GM21723 (cell line): ENCODE data around the gene MEGF10.

Experiments used
- ATAC-seq: cut with Tn5 transposase; IDR thresholded peaks from one replicate; pipeline ENCODE4 v1.9.1; 2021; ENCODE audit warnings: mild to moderate bottlenecking, moderate library complexity; ENCODE audit not compliant: unreplicated experiment

The MEGF10 gene

GRCh38 chr5:127409246-127409917 is 118.8 kb downstream of the MEGF10 start:
- ATAC-seq, result no peak

DNA sequence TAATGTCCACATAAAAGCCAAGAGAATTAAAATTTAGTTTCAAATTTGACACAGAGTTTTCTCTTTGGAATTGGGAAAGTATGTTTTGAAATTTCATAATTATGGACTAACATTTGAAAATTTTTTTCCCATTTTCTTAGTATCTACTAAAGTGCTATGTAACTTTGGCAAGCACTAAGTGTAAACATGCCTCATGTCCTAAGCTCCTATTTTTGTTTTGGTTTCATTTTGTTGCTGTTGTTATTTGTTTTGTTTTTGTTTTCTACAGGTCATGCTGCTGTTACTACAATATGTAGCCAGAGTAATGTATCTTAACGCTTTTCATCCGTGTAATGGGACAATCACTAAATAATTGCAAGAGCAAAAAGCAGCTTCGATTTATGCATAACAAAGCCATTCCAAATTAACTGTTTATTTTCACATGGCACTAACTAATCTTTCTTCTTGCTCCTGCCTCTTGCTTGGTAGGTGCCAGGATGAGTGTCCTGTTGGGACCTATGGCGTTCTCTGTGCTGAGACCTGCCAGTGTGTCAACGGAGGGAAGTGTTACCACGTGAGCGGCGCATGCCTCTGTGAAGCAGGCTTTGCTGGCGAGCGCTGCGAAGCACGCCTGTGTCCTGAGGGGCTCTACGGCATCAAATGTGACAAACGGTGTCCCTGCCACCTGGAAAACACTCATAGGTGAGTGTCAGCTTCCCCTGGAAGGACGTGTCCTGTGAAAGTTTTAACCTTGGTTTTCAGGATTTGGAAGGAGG is 119.5 kb downstream of the MEGF10 start:
- peak; percentile 47 for ATAC-seq

GRCh38 chr5:127410959-127411358 is 120.4 kb downstream of the MEGF10 start:
- peak; percentile 84 for ATAC-seq

DNA sequence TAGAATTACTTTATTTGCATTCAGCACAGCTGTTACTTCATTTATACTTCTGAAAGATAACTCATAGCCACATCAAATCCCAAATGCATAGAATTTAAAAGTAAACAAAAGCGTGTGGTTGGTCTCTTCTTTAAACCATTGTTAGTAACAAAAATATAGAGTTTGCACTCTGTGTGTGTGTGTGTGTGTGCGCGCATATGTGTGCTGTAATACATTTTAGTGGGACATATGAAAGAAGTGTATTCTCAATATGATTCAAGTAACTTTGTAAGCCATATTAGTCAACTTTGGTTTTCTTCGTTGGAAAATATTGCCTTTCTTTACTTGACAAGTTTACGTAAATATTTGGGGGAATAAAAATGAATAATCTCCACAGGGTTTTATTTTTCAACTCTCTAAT is 120.8 kb downstream of the MEGF10 start:
- peak; percentile 11 for ATAC-seq

DNA sequence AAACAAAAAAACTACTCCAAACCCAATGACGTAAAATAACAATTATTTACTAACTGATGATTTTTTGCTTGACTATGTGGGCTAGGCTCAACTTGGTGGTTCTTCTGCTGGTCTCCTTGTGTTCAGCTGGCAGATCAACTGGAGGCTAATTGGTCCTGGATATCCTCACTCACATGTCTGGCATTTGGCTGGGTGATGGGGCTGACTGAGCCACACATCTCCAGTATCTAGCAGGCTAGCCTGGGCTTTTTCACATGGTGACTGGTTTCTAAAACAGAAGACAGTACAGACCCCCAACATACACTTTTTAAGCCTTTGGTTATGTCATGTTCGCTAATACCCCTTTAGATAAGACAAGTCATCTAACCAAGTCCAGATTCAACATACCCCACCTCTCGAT is 122.1 kb downstream of the MEGF10 start:
- no peak for ATAC-seq

GRCh38 chr5:127415034-127415433 is 124.4 kb downstream of the MEGF10 start:
- ATAC-seq, result no peak

DNA sequence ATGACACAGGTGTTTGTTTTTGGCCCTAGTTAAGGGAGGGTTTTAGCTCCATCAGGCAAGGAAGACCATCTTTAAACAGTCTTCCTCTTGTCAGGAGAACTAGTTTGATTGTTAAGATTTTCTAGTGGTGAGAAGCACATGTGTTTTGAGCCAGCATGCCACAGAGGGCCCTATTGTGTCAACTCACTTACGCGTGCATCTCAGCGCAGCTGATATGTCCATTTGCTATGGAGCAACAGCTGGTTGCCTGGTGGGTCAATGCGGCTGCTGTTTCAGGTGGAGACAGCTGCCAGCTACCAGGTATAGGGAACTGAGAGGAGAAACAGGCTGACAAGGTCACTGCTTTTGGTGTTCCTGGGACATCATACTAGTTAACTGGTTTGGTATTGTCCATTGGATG is 126.3 kb downstream of the MEGF10 start:
- no peak for ATAC-seq

DNA sequence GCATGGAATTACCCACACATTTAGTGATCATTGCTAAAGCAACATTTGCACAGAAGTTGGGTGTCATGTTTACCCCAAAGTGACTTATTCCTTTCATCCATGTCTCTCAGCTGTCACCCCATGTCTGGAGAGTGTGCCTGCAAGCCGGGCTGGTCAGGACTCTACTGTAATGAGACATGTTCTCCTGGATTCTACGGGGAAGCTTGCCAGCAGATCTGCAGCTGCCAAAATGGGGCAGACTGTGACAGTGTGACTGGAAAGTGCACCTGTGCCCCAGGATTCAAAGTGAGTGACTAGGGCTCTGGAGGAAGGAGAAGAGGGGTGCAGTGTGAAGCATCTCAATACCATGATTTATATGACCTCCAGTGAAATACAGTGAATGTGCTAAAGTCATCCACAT is 126.9 kb downstream of the MEGF10 start:
- no peak for ATAC-seq

- no peak for ATAC-seq
These were observed 127.8 kb downstream of the MEGF10 start for GRCh38 chr5:127418367-127418766.

- no peak for ATAC-seq
These were observed 128.5 kb downstream of the MEGF10 start for GRCh38 chr5:127418974-127419682.

GRCh38 chr5:127419683-127420257 is 129.2 kb downstream of the MEGF10 start:
- ATAC-seq, result no peak

DNA sequence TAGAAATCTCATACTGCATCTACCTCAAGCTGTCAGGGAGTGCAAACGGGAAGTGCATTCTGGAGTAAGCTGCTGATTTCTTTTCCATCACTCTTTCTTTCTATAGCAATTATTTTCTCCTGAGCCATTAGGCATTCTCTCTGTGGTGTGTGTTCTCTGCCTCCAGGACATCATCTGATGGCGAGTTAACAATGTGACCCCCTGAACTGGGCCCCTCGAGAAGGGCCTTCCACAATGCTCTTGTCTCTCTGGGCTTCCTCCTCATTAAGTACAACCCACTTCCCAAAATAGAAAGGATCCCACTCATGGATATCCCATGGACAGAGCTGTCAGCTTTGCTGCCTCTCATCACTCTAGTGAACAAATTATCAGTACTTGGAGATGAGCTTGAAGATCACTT is 130.2 kb downstream of the MEGF10 start:
- no peak for ATAC-seq

GRCh38 chr5:127421471-127421870 is 130.9 kb downstream of the MEGF10 start:
- no peak for ATAC-seq

GRCh38 chr5:127423173-127423798 is 132.7 kb downstream of the MEGF10 start:
- ATAC-seq, result peak; percentile 86

DNA sequence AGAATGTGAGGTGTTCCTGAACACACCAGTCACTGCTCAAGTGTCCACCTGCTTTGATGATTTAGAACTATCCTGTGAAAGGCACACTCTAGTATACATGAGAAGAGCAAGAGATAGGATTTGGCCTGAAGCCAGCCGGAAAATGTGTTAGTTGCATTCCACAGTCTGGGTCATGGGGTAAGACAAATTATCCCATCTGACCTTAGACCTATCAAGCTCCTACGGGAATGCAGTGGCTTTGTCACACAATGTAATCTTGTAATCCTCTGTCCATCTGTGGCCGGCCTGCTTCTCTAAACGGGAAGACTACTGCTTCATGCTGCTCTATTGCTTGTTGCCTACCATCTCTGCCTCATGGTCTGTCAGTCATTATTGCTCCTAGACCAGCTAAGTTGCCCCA is 134.4 kb downstream of the MEGF10 start:
- no peak for ATAC-seq

GRCh38 chr5:127425868-127426267 is 135.3 kb downstream of the MEGF10 start:
- ATAC-seq, result no peak

- ATAC-seq, result no peak
These were observed 136.1 kb downstream of the MEGF10 start for GRCh38 chr5:127426661-127427060.

- no peak for ATAC-seq
These were observed 137.7 kb downstream of the MEGF10 start for GRCh38 chr5:127428276-127428675.

DNA sequence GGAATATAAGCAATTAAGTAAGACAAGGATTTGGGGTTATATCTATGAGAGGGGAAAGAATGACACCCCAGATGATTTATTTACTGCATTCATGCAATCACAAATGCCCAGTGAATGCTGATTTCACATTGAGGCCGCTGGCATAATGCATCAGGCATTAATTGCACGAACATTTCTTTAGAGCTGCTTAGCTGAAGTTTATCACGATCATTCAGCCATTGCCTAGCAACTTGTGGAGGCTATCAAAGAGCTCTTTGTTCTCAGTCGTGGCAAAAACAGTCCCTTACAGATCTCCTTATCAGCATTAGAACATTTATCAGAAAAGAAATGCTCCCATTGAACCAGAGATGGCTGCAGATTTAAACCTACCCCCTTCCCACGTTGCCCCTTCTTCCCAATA is 138.2 kb downstream of the MEGF10 start:
- no peak for ATAC-seq

DNA sequence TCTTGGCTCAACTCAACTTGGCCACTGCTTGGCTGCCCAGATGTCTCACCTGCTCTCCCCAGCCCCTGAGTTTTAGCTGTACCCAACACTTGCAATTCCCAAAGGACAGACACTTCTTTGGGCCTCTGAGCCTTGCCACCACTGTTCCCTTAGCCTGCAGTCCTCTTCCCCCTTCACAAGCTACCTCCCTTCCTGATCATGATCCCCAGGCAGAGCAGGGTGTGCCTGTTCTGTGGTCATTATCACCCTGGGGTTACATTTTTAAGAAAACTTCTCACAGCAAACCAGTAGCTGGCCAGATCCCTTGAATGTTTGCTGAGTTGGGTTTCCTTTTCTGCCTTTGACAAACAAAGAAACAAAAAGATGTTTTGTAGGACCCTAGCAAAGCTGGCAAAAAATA is 139.3 kb downstream of the MEGF10 start:
- ATAC-seq, result no peak

- ATAC-seq, result no peak
These were observed 140.0 kb downstream of the MEGF10 start for GRCh38 chr5:127430627-127431026.
